IPS DF 4.7 (cell line): ENCODE results near the gene HOXC12.

Experiments
- DNase-seq: peaks from one replicate; pipeline ENCODE4 v3.0.0-alpha.2; 2013; ENCODE audit warnings: low spot score; ENCODE audit errors: extremely low read depth

Gene HOXC12

DNA sequence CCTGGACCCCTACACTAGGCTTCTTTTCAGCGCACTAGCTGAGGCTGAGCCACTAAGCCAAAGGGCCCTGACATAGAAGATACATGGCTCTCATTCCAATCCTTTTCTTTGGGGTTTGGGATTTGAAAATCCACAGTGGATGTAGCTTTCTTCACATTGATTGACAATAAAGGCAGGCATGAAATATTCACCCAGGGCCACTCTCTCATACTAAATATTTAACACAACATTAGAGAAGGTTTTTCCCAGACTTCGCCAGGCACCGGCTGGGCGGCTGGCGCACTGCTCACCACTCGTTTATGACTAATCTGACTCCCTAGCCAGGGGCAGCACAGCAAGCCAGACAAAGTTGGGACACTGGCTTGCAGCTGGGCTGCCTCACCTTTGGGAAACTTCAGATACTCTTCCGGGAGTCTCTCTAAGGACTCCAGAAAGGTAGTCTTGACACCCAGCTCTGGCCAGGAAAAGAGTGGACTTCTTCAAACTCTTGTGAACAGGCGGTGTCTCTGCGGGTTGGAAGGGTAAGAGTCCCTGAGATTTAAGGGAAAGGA lies 17.5 kb downstream of the HOXC12 start:
- no peak for DNase-seq

DNA sequence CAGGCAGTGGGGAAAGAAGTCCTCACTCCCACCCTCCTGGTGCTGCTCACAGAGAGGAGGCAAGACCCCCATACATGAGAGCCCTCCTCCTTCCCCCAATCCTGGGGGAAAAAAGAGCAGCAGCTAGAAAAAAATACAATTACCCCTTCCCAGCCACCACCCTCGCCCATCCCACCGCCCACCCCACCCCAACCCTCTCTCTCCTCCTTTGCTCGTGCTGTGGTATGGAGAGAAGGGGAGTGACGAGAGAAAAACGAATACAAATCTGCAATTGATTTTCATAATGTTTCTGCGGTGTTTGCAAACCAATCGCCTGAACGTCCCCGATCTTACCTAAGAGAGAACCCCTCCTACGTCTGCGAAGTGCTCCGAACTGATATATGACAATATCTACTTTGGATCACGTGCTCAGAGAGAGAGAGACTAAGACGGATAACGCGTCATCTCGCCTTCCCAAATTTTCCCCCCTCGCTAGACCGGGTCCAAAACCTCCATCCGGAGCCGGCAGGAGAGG lies 18.1 kb downstream of the HOXC12 start, which contains the start of gene HOXC11:
Gene HOXC11 (plus strand): TSS at position 405 of the 514 bp plus-strand sequence. CDS start 116 bp downstream, outside the sequence.
- no peak for DNase-seq

DNA sequence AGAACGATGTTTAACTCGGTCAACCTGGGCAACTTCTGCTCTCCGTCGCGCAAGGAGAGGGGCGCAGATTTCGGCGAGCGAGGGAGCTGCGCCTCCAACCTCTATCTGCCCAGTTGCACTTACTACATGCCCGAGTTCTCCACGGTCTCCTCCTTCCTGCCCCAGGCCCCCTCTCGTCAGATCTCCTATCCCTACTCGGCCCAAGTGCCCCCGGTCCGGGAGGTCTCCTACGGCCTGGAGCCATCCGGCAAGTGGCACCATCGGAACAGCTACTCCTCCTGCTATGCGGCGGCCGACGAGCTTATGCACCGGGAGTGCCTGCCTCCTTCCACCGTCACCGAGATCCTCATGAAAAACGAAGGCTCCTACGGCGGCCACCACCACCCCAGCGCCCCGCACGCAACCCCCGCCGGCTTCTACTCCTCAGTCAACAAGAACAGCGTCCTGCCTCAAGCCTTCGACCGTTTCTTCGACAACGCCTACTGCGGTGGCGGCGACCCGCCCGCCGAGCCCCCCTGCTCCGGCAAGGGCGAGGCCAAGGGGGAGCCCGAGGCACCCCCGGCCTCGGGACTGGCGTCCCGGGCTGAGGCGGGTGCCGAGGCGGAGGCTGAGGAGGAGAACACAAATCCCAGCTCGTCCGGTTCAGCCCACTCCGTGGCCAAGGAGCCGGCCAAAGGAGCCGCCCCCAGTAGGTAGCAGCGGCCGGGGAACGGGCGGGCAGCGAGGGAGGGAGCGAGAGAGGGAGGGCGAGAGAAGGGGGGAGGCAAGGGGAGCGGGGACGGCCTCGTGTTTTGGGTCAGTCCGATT lies 18.7 kb downstream of the HOXC12 start:
- no peak for DNase-seq

DNA sequence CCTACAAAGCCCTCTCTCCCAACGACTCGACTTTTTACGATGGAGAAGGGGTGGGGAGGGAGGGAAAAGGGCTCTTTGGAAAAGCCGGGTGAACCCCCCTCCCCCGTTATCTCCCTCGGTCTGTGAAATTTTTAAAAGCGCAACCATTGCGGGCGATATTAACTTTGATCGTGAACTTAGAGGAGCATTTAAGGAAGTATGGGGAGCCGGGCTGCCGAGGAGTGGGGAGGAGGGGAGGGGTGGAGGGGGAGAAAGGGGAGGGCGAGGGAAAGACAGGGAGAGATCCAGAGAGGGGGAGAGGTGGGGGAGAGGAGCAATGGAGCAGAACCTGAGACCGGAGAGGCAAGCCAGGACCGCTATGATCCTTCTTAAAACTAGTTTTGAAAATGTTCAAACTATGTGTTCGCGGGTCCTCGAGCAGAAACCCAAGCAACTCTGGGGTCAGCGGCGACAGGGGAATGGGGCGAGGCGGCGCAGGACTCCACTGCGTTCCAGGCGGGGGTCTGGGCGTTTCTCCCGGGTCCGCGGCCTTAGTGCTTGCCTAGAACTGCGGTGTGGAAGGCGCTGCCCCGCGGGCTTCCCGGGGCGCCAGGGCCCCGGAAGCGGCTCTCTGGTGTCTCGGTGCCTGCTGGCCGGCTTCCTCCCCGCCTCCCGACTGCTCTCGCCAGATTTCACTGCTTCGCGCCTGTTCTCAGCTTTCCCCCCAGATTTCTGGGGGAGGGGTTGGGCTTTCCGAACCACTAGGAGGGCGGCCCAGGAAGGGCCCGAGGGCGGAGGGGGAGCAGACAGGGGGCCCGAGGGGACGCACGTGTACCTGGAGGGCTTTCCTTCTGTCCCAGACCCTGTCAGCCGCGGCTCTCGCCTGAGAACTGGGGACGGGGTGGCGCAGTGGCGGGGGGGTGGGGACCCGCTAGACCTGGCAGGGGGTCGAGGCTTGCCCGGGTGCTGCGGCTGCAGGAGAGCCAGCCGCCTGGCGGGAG lies 19.7 kb downstream of the HOXC12 start, which contains the start of gene HOTAIR:
Gene HOTAIR (minus strand): TSS at position 871 of the 980 bp plus-strand sequence.
- DNase-seq: no peak

DNA sequence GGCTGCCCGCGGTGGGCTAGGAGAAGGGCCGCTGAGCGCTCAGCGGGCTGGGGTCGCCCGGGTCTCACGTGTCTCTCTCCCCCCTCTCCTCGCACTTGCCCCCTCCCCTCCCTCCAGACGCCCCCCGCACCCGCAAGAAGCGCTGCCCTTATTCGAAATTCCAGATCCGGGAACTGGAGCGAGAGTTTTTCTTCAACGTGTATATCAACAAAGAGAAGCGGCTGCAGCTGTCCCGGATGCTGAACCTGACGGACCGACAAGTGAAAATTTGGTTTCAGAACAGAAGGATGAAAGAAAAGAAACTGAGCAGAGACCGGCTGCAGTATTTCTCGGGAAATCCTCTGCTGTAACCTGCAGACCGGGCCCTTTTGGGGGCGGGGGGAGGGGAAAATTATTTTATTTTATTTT lies 20.4 kb downstream of the HOXC12 start:
- DNase-seq: no peak

DNA sequence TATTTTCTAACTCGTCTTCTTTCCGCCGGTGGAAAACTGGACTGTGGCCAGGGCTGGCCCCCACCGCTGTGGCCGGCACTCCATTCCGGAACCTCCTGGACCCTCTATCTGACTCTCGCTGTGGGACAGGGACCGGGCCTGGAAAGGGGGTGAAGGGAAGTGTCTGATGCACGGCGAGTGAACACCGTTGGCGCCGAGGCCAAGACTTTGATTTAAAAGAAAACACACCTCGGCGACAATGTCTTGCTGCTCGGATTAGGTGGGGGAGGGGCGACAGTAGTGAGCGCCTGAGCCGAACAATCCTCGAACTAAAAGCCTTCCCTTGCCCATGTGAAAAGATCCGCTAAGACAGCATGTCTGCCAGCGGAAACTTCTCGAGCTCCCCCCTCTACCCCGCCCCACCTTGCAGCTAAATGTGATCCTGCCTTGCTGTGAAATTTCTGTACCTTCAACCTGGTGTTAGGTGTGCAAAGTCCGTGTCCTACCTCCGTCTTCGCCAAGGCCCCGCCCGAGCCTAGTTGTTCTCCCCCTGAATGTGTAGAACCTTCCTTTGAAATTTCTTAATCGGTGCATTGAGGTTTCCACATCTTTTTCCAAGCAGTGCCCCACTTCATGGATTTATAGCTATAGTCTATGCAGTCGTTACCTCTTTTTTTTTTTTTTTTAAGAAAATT lies 20.9 kb downstream of the HOXC12 start:
- no peak for DNase-seq

DNA sequence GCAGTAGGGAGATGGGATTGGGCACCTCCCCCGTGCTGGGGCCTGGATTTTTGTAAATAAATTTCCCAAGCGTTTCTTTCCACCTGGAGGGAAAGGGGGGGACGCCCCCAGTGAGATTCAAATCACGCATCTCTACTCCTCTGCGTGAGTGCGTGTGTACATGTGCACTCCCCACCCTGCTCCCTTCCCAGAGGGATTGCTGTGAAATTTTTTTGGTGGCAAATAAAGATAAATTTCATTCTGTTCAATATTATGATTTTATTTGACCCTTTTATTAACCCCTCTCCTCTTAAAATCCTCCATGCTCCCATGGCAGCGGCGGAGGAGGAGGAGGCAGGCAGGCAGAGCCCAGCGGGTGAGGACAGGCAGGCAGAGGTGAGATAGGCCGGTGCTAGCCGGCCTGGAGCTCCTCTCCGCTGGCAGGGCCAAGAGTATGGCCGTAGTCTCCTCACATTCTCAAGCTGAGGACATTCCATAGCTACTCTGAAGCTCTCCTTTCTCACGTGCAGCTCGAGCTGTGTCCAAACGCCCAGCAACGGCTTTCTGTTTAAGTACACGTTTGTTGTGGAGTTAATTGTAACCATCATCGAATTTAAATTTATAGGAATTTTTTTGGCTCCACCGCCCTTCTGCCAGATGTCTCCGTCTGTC lies 21.6 kb downstream of the HOXC12 start:
- DNase-seq: no peak

DNA sequence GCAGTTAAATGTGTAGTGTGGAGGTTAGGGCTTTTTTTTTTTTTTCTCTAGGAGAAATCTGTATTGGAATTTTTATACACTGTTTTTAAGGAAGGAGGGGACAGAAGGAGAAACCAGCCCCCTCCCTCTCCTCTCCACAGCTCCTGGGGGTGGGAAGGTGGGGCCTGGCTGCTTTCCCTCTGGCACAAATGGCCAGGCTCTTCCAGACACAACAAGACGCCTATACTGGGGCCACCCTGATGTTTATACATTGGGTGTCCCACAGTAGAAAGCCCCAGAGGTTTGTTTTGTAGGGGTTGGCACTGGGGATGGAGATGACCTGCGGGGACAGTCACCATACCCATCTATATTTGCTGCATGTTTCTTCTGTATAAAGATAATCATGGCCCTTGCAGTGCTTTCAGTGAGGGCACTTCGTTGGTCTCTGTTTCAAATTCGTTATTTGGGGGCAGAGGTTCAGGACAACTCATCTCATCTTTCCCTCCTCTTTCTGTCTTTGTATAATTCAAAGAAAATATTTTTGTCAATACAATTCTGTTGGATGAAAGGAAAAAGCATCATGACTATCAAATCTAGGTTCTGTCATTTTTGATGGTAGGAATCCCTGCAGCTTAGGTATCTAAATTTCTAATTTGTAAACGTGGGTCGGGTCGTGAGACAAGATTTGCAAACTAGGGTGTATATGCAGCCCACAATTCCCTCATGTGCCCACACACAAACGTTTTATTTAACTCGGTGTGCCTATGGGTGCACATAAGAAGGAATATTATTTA lies 22.3 kb downstream of the HOXC12 start:
- DNase-seq: no peak

DNA sequence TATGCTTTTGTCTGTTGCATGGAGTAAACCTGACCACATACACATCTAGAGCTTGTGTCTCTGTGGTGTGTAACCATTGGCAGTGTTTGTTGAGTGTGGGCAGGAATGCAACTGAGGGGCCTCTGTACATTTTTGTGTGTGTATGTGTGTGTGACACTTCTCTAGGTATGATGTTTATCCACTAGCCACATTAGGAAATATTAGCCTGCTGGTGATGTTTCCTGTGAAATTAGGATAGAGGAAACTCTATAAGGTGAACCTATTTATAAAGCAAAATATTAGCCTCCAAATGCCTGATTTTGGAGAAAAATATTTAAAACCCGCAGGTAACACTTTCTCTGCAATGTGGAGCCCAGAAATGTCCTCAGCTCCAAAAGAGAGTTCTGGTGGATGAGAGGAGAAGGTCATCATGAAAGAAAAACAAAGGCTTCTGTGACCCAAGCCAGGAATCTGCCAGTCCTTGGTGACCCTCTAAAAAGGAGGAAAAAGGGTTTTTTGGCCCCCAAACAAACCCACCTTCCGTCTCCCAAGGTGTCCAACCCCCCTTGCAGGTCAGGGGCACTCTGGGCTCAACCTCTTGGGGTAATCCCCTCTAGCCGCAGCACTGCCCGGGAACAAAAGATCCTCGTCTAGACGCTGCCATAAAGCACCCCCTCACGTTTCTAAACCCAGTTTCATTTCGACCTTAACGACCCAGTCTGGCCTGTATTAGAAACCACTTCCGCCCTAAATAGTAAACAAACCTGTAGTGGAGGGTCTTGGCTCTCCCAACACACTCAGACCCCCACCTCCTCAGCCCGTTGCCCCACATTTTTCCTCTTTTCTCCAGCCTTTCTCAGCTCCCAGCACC lies 23.1 kb downstream of the HOXC12 start:
- DNase-seq: no peak

DNA sequence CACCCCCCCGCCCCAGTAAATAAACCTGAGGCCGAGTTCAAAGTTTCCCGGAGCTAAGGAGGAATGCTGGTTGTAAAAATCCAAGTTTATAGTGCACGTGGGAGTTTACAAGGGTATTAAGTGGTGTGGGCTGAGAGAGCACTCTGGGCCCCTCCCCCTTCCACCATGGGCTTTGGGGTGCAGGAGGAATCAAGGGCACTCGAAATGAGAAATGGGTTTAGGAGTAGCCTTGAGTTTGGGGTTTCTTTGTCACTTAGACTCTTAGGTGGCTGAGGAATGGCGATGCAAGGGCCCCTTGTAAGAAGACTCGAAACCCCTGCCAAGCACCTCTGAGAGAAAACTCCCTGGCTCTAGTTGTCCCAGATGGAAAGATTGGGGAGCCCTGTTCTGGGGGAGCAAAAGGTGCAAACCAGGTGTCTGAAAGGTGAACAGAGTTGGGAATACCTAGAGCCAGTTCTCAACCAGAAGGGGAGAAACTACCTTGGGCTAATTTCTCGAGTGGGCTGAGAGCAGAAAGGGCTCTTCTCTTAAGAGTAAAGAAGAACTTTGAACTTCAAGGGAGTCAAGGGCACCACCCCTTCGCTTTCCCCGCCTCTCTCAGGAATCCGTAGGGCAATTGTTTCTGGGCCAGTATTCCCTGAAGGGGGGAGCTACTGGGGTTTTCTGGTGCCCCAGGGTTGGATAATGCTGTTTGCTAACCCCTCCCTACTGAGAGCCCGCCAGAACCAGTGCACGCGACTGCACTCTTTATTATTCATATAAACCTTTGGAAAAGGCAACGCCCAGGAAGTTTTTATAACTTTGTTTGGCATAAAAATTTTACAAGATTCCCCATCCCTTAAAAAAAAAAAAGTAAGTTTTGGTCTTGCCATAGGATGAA lies 24.0 kb downstream of the HOXC12 start:
- no peak for DNase-seq

DNA sequence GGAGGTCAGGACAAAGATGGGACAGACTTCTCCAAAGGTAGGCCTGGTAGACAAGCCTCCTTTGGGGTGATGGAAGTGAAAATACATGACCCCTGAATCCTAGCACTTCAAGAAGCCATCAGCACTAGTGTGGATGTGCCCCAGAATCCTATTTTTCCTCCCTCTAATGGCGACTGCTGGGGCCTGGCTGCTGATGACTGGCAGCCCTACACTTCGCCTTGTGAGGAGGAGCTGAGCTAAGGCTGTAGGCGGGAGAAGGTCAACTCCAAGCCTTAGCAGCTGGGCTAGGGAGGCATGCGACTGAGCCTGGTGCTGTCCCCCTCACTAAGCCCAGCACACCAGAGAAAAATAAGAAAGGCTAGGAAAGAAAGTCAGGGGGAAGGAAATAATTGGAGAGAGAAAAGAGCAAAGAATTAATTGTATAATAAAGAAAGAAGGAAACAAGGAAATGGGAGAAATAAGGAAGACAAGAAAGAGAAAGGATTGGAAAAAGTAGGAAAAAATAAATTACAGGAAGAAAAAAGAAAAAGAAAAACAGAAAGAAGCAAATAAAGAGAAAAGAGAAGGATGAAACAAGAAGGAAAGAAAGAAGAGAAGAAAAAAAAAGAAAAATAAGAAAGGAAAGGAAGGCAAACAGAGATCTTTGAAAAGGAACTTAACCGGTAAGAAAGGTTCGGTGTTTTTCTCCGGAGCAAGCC lies 25.6 kb downstream of the HOXC12 start:
- DNase-seq: no peak

DNA sequence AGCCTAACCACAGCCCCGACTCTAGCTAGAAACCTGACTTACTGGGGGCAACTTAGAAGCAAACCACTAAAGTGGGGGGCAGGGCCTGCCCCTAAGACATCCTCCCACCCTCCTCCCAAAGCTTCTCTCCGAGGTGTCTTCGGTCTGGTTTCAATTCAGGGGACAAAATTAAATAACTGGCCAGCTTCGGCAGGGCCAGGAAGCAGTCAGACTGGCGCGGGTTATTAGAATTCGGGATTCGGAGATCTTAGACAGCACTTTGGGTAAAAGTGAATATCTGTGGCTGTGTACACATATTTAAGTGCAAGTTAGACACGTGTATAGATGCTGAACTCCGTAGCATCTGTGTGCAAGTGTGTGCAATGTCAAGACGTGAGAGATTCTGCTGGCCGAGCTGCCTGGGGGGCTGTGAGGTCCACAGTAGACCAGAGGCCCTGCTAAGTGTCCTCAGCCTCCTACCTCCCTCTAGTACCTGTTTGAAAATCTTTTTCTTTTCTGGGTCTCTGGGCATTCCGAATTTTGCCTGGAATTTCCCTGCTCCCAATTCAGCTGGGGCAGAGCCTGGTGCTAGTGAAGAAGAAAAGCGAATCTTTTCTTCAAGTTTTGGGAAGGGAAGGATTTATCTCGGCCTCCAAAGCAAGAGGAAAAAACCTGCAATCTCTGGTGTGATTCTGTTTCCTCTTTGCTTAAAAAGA lies 26.2 kb downstream of the HOXC12 start:
- DNase-seq: no peak

DNA sequence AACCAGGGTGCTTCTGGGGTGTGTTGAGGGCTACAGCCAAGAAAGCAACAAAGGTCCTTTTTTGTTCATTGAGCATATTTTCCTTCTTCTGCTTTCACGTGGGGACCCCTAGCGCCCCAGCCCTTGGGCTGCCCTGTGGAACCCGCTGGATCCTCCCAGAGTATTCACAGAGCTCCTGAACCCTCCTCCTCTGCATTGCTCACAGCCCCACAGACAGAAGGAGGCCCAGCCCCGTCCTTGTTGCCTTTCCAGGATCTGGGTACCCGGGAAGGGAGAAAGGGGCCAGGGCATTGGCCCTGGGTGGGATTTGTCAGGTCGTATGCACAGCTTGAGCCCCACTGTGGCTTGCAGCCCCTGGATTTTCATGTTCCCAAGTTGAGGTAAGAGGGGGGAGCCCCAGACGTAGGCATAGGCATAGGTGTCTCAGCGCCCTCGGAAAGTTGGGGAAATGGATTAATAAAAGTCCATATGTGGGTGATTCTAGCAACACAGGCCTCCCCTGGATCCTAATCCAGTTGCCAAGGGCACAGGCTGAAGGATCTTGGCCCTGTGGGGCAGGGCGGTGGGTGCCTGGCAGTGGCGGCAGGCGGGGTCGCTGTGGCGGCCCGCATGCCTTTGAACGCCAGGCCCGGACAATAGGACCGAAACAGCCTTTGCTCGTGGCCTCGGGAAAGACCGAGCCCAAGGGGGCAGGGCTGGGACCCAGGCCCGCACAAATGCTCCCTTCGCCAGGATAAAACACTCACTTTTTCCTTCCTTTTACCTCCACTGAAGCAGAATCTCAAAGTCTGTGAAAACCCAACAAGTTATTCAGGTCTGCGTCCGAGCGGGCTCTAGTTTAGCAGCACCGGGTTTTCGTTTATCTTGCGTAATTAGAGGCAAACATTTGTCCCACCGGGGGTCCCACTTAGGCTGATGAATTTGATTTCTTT lies 27.2 kb downstream of the HOXC12 start:
- DNase-seq: no peak

DNA sequence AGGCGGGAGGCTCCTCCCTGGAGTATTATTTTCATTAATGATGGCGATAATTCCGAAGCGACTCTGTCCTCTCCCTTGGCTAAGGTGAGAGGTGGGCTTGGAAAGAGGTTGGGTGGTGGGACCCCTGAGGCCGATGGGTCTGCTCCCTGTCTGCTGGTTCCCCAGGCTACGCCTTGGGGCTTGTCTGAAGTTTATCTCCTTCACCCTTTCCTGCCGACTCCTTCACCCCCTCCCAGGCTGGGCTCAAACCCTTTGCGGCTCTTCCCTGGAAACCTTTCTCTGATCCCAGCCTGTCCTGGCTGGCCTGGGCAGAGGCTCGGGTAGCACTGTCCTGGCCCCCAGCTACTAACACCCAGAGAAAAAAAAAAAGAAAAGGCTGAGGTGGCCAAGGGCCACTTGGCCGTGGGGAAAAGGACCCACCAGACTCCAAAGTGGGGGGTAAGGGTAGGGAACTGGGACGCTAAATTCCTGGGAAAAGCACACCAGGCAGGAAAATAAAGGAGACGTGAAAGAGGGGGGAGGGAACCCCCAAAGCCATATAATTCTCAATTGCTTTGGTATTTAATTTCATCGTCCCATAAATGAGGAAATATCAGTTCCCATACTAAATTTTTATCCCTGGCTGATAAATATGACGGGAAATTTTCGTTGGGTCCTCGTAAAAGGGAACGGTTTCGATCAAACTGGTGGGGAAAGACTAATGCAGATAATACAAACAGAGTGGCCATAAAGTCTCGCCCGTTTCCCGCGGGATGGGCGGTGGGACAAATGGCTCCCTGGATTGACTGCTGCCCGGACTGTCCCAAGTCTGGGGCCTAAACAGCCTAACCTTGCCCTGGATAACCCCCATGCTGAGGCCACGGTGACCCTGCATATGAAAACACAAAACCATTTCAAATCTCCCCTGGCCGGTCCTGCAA lies 28.2 kb downstream of the HOXC12 start:
- no peak for DNase-seq
